Suprapubic skin (tissue), 4 donors: ENCODE measurements around the gene MOSMO.

ENCODE experiments used
- CTCF ChIP-seq, 2 donors: fragments of 200-600 bp in 1 of 2; fragments of 450-650 bp in 1 of 2; sonication (generic) in 1 of 2; IDR thresholded peaks; one replicate each; pipeline ENCODE4 v1.5.1; 2016 to 2019; ENCODE audit warnings: antibody characterized with exemption in 2 of 2, mild to moderate bottlenecking in 1 of 2, moderate library complexity in 1 of 2
- POLR2A ChIP-seq, 2 donors: fragments of 450-650 bp; IDR thresholded peaks; one replicate each; pipeline ENCODE4 v1.6.1; 2017; ENCODE audit warnings: antibody characterized with exemption in 2 of 2, mild to moderate bottlenecking in 2 of 2, moderate library complexity in 2 of 2
- POLR2AphosphoS5 ChIP-seq, 3 donors: sonication (generic); formaldehyde crosslinking; IDR thresholded peaks; one replicate each; pipeline ENCODE4 v1.6.1; 2017; ENCODE audit warnings: antibody characterized with exemption in 3 of 3

DNA sequence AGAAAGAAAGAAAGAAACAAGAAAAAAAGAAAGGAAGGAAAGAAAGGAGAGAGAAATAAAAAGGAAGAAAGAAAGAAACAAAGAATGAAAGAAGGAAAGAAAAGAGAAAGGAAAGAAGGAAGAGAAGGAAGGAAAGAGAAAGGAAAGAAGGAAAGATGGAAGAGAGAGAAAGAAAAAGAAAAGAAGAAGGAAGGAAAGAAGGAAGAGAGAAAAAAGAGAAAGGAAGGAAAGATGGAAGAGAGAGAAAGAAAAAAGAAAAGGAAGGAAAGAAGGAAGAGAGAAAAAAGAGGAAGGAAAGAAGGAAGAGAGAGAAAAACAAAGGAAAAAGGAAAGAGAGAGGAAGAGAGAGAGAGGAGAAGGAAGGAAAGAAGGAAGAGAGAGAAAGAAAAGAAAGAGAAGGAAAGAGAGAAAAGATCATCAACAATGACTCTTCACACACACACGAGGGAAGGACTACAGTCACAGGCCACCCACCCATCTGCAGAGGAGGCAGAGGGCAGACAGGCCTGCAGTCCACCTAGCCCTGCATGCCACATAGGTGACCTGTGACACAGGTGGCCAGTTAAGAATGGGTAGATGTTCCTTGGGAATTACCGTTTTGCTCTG, 108.3 kb downstream of the MOSMO start:
- TF ChIP-seq POLR2A (IDR thresholded peaks at IDR 0.05), result no peak
- TF ChIP-seq CTCF (IDR thresholded peaks at IDR 0.05), result no peak
- TF ChIP-seq POLR2AphosphoS5 (IDR thresholded peaks at IDR 0.05), result no peak
